IMR-90 (cell line): ENCODE measurements around the gene LBP. TPM values are rescaled to one million over a fixed set of nuclear protein-coding genes. Genes with fewer than 3 reads are reported as not detected.

Source experiments
- ATAC-seq: fragments of 200-7000 bp; cut with Tn5 transposase; 2 replicates; pipeline ENCODE4 v1.9.1; 2020; ENCODE audit warnings: low read depth, mild to moderate bottlenecking, moderate library complexity
- BruUV-seq: library from RNA; stranded (reverse); fragments of 400-500 nt; replicated peaks from 2 replicates; lab custom pipeline; 2021; lab: Mats Ljungman, UMichigan
- CTCF ChIA-PET: fragments of 300-600 bp; formaldehyde crosslinking; extraction: SDS; loops from one replicate; lab custom pipeline; 2021; ENCODE audit warnings: antibody characterized with exemption; lab: Yijun Ruan, JAX
- POLR2A ChIA-PET: fragments of 300-600 bp; sonication (Branson Sonifier 250); formaldehyde crosslinking; loops from one replicate; lab custom pipeline; 2022; ENCODE audit warnings: antibody characterized with exemption; ENCODE audit not compliant: unreplicated experiment; lab: Charles Lee
- DNase-seq: peaks from one replicate; pipeline ENCODE4 v3.0.0; 2013
- H2AFZ ChIP-seq: replicated peaks from 2 replicates; pipeline ENCODE3; 2013; ENCODE audit warnings: low read length, mild to moderate bottlenecking; ENCODE audit not compliant: poor library complexity
- H2AK5ac ChIP-seq: 2 replicates; pipeline ENCODE4 v1.6.1; 2013; ENCODE audit warnings: low read depth, low read length, inconsistent platforms
- H2AK9ac ChIP-seq: replicated peaks from 2 replicates; pipeline ENCODE3; 2013; ENCODE audit warnings: mild to moderate bottlenecking, low read depth, low read length, moderate library complexity; ENCODE audit not compliant: poor library complexity
- H2BK120ac ChIP-seq: 2 replicates; pipeline ENCODE4 v1.6.1; 2013; ENCODE audit warnings: low read depth, low read length, inconsistent platforms
- H2BK15ac ChIP-seq: 3 replicates; pipeline ENCODE4 v1.6.1; 2013; ENCODE audit warnings: low read depth, low read length, inconsistent platforms
- H2BK20ac ChIP-seq: 2 replicates; pipeline ENCODE4 v1.6.1; 2013; ENCODE audit warnings: low read depth, mild to moderate bottlenecking, inconsistent platforms, low read length, moderate library complexity
- H2BK5ac ChIP-seq: 2 replicates; pipeline ENCODE4 v1.6.1; 2013; ENCODE audit warnings: mild to moderate bottlenecking, low read depth, low read length, inconsistent platforms; ENCODE audit not compliant: poor library complexity, severe bottlenecking
- H3K14ac ChIP-seq: replicated peaks from 2 replicates; pipeline ENCODE4 v1.6.1; 2013; ENCODE audit warnings: low read depth, low read length, inconsistent platforms
- H3K18ac ChIP-seq: 2 replicates; pipeline ENCODE4 v1.6.1; 2013; ENCODE audit warnings: low read depth, low read length, control low read depth
- H3K23ac ChIP-seq: 2 replicates; pipeline ENCODE4 v1.6.1; 2013; ENCODE audit warnings: low read depth, low read length, inconsistent platforms
- H3K27ac ChIP-seq: 2 replicates; pipeline ENCODE4 v1.5.1; 2013; ENCODE audit warnings: mild to moderate bottlenecking, control low read depth, low read length; ENCODE audit not compliant: insufficient read depth
- H3K27me3 ChIP-seq: 2 replicates; pipeline ENCODE4 v1.6.1; 2013; ENCODE audit warnings: low read length; ENCODE audit not compliant: control insufficient read depth, insufficient read depth
- H3K36me3 ChIP-seq: 2 replicates; pipeline ENCODE4 v1.6.1; 2013; ENCODE audit warnings: low read length, mixed read lengths; ENCODE audit not compliant: control insufficient read depth, insufficient read depth
- H3K4ac ChIP-seq: 2 replicates; pipeline ENCODE4 v1.6.1; 2013; ENCODE audit warnings: low read depth, low read length, inconsistent platforms
- H3K4me1 ChIP-seq: 2 replicates; pipeline ENCODE4 v1.6.1; 2013; ENCODE audit warnings: low read length, mixed read lengths; ENCODE audit not compliant: control insufficient read depth, insufficient read depth
- H3K4me2 ChIP-seq: 2 replicates; pipeline ENCODE4 v1.6.1; 2013; ENCODE audit warnings: low read depth, mild to moderate bottlenecking, control low read depth, low read length, moderate library complexity
- H3K4me3 ChIP-seq: 2 replicates; pipeline ENCODE4 v1.5.1; 2013; ENCODE audit warnings: low read depth, mild to moderate bottlenecking, control low read depth, low read length, moderate library complexity; ENCODE audit not compliant: insufficient read depth
- H3K56ac ChIP-seq: 2 replicates; pipeline ENCODE4 v1.6.1; 2013; ENCODE audit warnings: low read length, inconsistent platforms; ENCODE audit not compliant: insufficient read depth; ENCODE audit errors: extremely low read depth
- H3K79me1 ChIP-seq, 2 experiments: 2 replicates each; pipeline ENCODE4 v1.6.1; 2013; ENCODE audit warnings: low read length in 2 of 2, inconsistent platforms in 1 of 2, low read depth in 1 of 2
- H3K9ac ChIP-seq: 2 replicates; pipeline ENCODE4 v1.6.1; 2013; ENCODE audit warnings: low read depth, low read length, control low read depth
- H3K9me1 ChIP-seq: 2 replicates; pipeline ENCODE4 v1.6.1; 2013; ENCODE audit warnings: low read length, inconsistent platforms; ENCODE audit not compliant: insufficient read depth
- H3K9me3 ChIP-seq: 2 replicates; pipeline ENCODE4 v1.6.1; 2013; ENCODE audit warnings: low read length; ENCODE audit not compliant: control insufficient read depth, insufficient read depth
- H4K20me1 ChIP-seq: 2 replicates; pipeline ENCODE4 v1.6.1; 2013; ENCODE audit warnings: low read length, inconsistent platforms; ENCODE audit not compliant: insufficient read depth
- H4K5ac ChIP-seq: 2 replicates; pipeline ENCODE4 v1.6.1; 2013; ENCODE audit warnings: mild to moderate bottlenecking, low read depth, low read length, control low read depth
- H4K8ac ChIP-seq, 2 experiments: 2 replicates each; pipeline ENCODE4 v1.6.1; 2013; ENCODE audit warnings: low read depth in 2 of 2, low read length in 2 of 2, control low read depth in 1 of 2, inconsistent platforms in 1 of 2
- H4K91ac ChIP-seq: 2 replicates; pipeline ENCODE4 v1.6.1; 2013; ENCODE audit warnings: low read depth, low read length, inconsistent platforms; ENCODE audit not compliant: insufficient read depth
- BHLHE40 ChIP-seq: fragments of 150-350 bp; IDR thresholded peaks from 2 replicates; pipeline ENCODE4 v1.6.1; 2016; ENCODE audit warnings: mild to moderate bottlenecking, low read depth, low read length
- ELK1 ChIP-seq: fragments of 150-350 bp; IDR thresholded peaks from 2 replicates; pipeline ENCODE4 v1.6.1; 2016; ENCODE audit warnings: low read depth, mild to moderate bottlenecking, low read length, moderate library complexity, borderline replicate concordance
- FOS ChIP-seq: fragments of 150-350 bp; IDR thresholded peaks from 2 replicates; pipeline ENCODE4 v1.6.1; 2016; ENCODE audit warnings: low read depth, low read length
- POLR2A ChIP-seq: IDR thresholded peaks from 2 replicates; pipeline ENCODE4 v1.6.1; 2012; ENCODE audit warnings: mild to moderate bottlenecking, low read depth, low read length
- RAD21 ChIP-seq: IDR thresholded peaks from 2 replicates; pipeline ENCODE4 v1.6.1; 2012; ENCODE audit warnings: low read length, improper control_type of control experiment
- SMC3 ChIP-seq: fragments of 150-350 bp; IDR thresholded peaks from 2 replicates; pipeline ENCODE4 v1.6.1; 2016; ENCODE audit warnings: low read depth, mild to moderate bottlenecking, antibody characterized with exemption, low read length, moderate library complexity
- WGBS, 2 experiments: methylation state at CpG; one replicate each; pipeline versions ENCODE4 v1.1.5 to v1.1.7; 2013; ENCODE audit warnings: missing lambda C conversion rate in 2 of 2; ENCODE audit not compliant: insufficient read length in 1 of 2; ENCODE audit errors: extremely low coverage in 2 of 2; 5-methylcytosine and 5-hydroxymethylcytosine counted together
- dilution Hi-C: fragments of 300-500 bp; cut with HindIII; formaldehyde crosslinking; loops from one replicate; pipeline ENCODE4 v1.14.3; 2018; ENCODE audit warnings: low sequenced_read_pairs; ENCODE audit not compliant: unreplicated experiment
- in situ Hi-C: fragments of 300-500 bp; cut with MboI; formaldehyde crosslinking; loops from 3 replicates; pipeline ENCODE4 v1.14.3; 2019; ENCODE audit warnings: low sequenced_read_pairs, inconsistent platforms, mixed read lengths
- intact Hi-C: fragments of 100-400 bp; cut with micrococcal nuclease; formaldehyde crosslinking; loops from 2 replicates; pipeline ENCODE4 v1.10.0; 2022
- polyA plus RNA-seq, 3 experiments: library from polyadenylated mRNA; depleted of rRNA; stranded (reverse); fragments of >200 nt; gene quantifications; 2 replicates each; pipeline ENCODE4 v1.2.3, GENCODE V29; 2012; ENCODE audit warnings: low replicate concordance in 1 of 3
- total RNA-seq: library from RNA; depleted of rRNA; stranded (reverse); fragments of >200 nt; gene quantifications from 2 replicates; pipeline ENCODE4 v1.2.3, GENCODE V29; 2012

The LBP gene
- total and polyA plus RNA-seq, 2 of the 4 experiments (the other 2 are of a cell fraction): not detected

- H2BK5ac ChIP-seq: no peak overlapping the region
- BruUV-seq: no TSS peak
- H3K36me3 ChIP-seq: no peaks in the 10 kb centered on the region
- dilution Hi-C loops: no loop called here
- DNase-seq (peak; percentile 41), ATAC-seq (peak; percentile 32; the same call in 1 of the 2 replicates)
- H3K56ac ChIP-seq: no peak overlapping the region
- H2AK9ac ChIP-seq: no peak overlapping the region
- CTCF ChIA-PET: interaction anchor here (0.6 to 1.5 kb wide), 4 partner anchors 72 to 93 kb away, joined by 3 read pairs; no protein-coding TSS in a partner anchor
- no peak overlapping the region for H3K4ac ChIP-seq
- no peak overlapping the region for H3K9ac ChIP-seq
- H2BK120ac ChIP-seq: no peak overlapping the region
- no peaks in the 10 kb centered on the region for H3K4me1 ChIP-seq
- H3K23ac ChIP-seq: no peak overlapping the region
- H3K14ac ChIP-seq: no peak overlapping the region
- no peak overlapping the region for H3K4me3 ChIP-seq
- no peak overlapping the region for H2BK20ac ChIP-seq
- no peak overlapping the region for H2BK15ac ChIP-seq
- no peak overlapping the region for H3K4me2 ChIP-seq
- H3K9me3 ChIP-seq: no peaks in the 10 kb centered on the region
- intact Hi-C loops: no loop called here
- no peak overlapping the region for H4K5ac ChIP-seq
- no peak overlapping the region for H4K8ac ChIP-seq
- peak overlapping the region; percentile 61 for H2AFZ ChIP-seq
- no peak overlapping the region for H2AK5ac ChIP-seq
- no peak overlapping the region for H4K91ac ChIP-seq
- H3K18ac ChIP-seq: no peak overlapping the region
- no peaks in the 10 kb centered on the region for H4K20me1 ChIP-seq
- H3K9me1 ChIP-seq: no peaks in the 10 kb centered on the region
- 63% methylated on average over 4 of the region's 5 CpGs; no CpG with 5 or more reads in 1 of the 2 experiments for WGBS, 2 experiments
- H3K79me1 ChIP-seq: no peaks in the 10 kb centered on the region
- POLR2A ChIA-PET: no interaction called here
- TF ChIP-seq POLR2A: no peak
- no peak for TF ChIP-seq BHLHE40
- TF ChIP-seq SMC3: 0 out of 2 replicates have a peak, but pooled peaks have one; percentile 23
- no peak for TF ChIP-seq FOS
- no peak for TF ChIP-seq ELK1
- TF ChIP-seq RAD21: peak; percentile 41
- no peak overlapping the region for H3K27ac ChIP-seq
- in situ Hi-C loops: no loop called here
- H3K27me3 ChIP-seq: peaks cover 43% of the 10 kb centered on the region
Measured at GRCh38 chr20:38315290-38315966, 30.9 kb upstream of the LBP start.
